Natural killer cell (primary cell): ENCODE results near the gene TMEM108. TPM values are rescaled to one million over a fixed set of nuclear protein-coding genes. Genes with fewer than 3 reads are reported as not detected.

Experiments used
- ATAC-seq, 3 donors: fragments of 150-1000 bp in 2 of 3; fragments of 200-7000 bp in 1 of 3; cut with Tn5 transposase; 1 replicate in 1 of 3; 2 replicates in 2 of 3; pipeline ENCODE4 v1.10.0; 2021; ENCODE audit warnings: mild to moderate bottlenecking in 2 of 3, moderate library complexity in 2 of 3
- DNase-seq, 2 donors: peaks; one replicate each; pipeline versions ENCODE4 v3.0.0 to v3.0.0-alpha.2; 2013 to 2021; ENCODE audit warnings: mixed read lengths in 1 of 2
- H3K27ac ChIP-seq: one replicate; pipeline ENCODE4 v1.5.1; 2013; ENCODE audit warnings: mild to moderate bottlenecking, low read length
- H3K27me3 ChIP-seq: one replicate; pipeline ENCODE4 v1.6.1; 2013; ENCODE audit warnings: low read length; ENCODE audit not compliant: control insufficient read depth, insufficient read depth
- H3K36me3 ChIP-seq: one replicate; pipeline ENCODE4 v1.6.1; 2013; ENCODE audit warnings: low read length; ENCODE audit not compliant: control insufficient read depth, insufficient read depth
- H3K4me1 ChIP-seq: one replicate; pipeline ENCODE4 v1.6.1; 2013; ENCODE audit warnings: low read length; ENCODE audit not compliant: control insufficient read depth, insufficient read depth
- H3K4me3 ChIP-seq: one replicate; pipeline ENCODE4 v1.5.1; 2013; ENCODE audit warnings: low read length
- H3K9me3 ChIP-seq: one replicate; pipeline ENCODE4 v1.6.1; 2013; ENCODE audit warnings: low read length; ENCODE audit not compliant: control insufficient read depth, insufficient read depth
- H3K27ac Mint-ChIP-seq, 2 donors: one replicate each; pipeline ENCODE4 v1.8.0; 2022; ENCODE audit warnings: mild to moderate bottlenecking in 2 of 2, mixed read lengths in 2 of 2, moderate library complexity in 1 of 2
- H3K27me3 Mint-ChIP-seq, 2 donors: one replicate each; pipeline ENCODE4 v1.8.0; 2022; ENCODE audit warnings: low read depth in 2 of 2, mixed read lengths in 2 of 2
- H3K36me3 Mint-ChIP-seq: one replicate; pipeline ENCODE4 v1.8.0; 2022; ENCODE audit warnings: mixed read lengths
- H3K4me1 Mint-ChIP-seq, 2 donors: one replicate each; pipeline ENCODE4 v1.8.0; 2022; ENCODE audit warnings: mixed read lengths in 2 of 2
- H3K4me3 Mint-ChIP-seq: one replicate; pipeline ENCODE4 v1.8.0; 2022; ENCODE audit warnings: mild to moderate bottlenecking, moderate library complexity, mixed read lengths
- H3K9me3 Mint-ChIP-seq, 2 donors: one replicate each; pipeline ENCODE4 v1.8.0; 2022; ENCODE audit warnings: mixed read lengths in 2 of 2
- CTCF ChIP-seq: fragments of 200-600 bp; IDR thresholded peaks from one replicate; pipeline ENCODE4 v1.8.0; 2022; ENCODE audit warnings: antibody characterized with exemption
- WGBS: methylation state at CpG from one replicate; pipeline ENCODE4 v1.1.7; 2013; ENCODE audit warnings: missing lambda C conversion rate; ENCODE audit not compliant: insufficient coverage; 5-methylcytosine and 5-hydroxymethylcytosine counted together
- intact Hi-C: fragments of 100-400 bp; cut with micrococcal nuclease; formaldehyde crosslinking; loops from one replicate; pipeline ENCODE4 v1.14.2; 2022
- total RNA-seq, 4 donors: library from RNA; stranded (reverse); fragments of 120-200 nt in 1 of 4; gene quantifications; one replicate each; pipeline versions ENCODE4 v1.2.3 to v1.2.4, GENCODE V29; 2013 to 2022

The TMEM108 gene
- total RNA-seq, 3 donors from 2014 or later (not counting 1 experiment from before 2014, with no cell fraction given) = not detected

- peaks cover 0 to 7% of the 10 kb centered on the region in 2 donors for H3K27me3 Mint-ChIP-seq
- Histone ChIP-seq H3K27ac (no peak overlapping the region), H3K9me3 (no peaks in the 10 kb centered on the region), H3K36me3 (no peaks in the 10 kb centered on the region), H3K4me3 (no peak overlapping the region), H3K27me3 (no peaks in the 10 kb centered on the region), H3K4me1 (no peaks in the 10 kb centered on the region)
- no peaks in the 10 kb centered on the region for H3K9me3 Mint-ChIP-seq
- intact Hi-C loops = no loop called here
- WGBS = 93% methylated on average over 2 of the region's 4 CpGs
- H3K4me1 Mint-ChIP-seq = no peaks in the 10 kb centered on the region
- H3K36me3 Mint-ChIP-seq = no peaks in the 10 kb centered on the region
- DNase-seq (no peak), ATAC-seq (no peak)
- no peak overlapping the region for H3K4me3 Mint-ChIP-seq
- no peak for TF ChIP-seq CTCF
- no peak overlapping the region for H3K27ac Mint-ChIP-seq
Observed at GRCh38 chr3:133354721-133355120, 316.5 kb downstream of the TMEM108 start.

GRCh38 chr3:133360476-133360875 lies 322.3 kb downstream of the TMEM108 start:
- H3K4me1 Mint-ChIP-seq = no peaks in the 10 kb centered on the region
- Histone ChIP-seq H3K4me3 (no peak overlapping the region), H3K9me3 (no peaks in the 10 kb centered on the region), H3K36me3 (no peaks in the 10 kb centered on the region), H3K4me1 (no peaks in the 10 kb centered on the region), H3K27me3 (no peaks in the 10 kb centered on the region), H3K27ac (no peak overlapping the region)
- no peak for TF ChIP-seq CTCF
- H3K27me3 Mint-ChIP-seq = peaks cover 0 to 3% of the 10 kb centered on the region in 2 donors
- intact Hi-C loops = no loop called here
- no peaks in the 10 kb centered on the region for H3K36me3 Mint-ChIP-seq
- WGBS = 90% methylated on average over 2 of the region's 2 CpGs
- DNase-seq = no peak
- no peak overlapping the region for H3K4me3 Mint-ChIP-seq
- ATAC-seq = no peak
- no peaks in the 10 kb centered on the region for H3K9me3 Mint-ChIP-seq
- H3K27ac Mint-ChIP-seq = no peak overlapping the region

DNA sequence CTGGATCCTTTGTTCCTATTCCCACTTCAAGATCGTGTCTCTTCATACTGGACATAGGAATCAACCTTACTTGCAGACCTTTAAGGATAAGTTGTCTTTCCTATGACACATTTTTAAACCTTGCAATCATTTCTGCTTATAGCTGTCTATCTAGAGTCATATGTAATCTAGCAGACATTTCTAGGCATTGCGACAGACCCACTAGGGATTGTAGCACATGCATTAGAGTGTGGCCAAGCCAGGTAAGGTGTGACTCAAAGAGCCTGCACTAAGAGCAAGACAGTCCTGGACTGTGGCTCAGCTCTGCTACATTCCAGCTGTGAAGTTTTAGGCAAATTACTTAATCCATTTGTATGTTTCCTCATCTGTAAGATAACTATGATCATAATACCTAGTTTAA lies 322.8 kb downstream of the TMEM108 start:
- no peaks in the 10 kb centered on the region for H3K4me1 ChIP-seq
- ATAC-seq = no peak
- no peaks in the 10 kb centered on the region for H3K27me3 ChIP-seq
- H3K9me3 ChIP-seq = no peaks in the 10 kb centered on the region
- intact Hi-C loops = no loop called here
- DNase-seq = no peak
- Mint-ChIP-seq H3K36me3 (no peaks in the 10 kb centered on the region), H3K27me3 (no peaks in the 10 kb centered on the region), H3K27ac (no peak overlapping the region), H3K4me1 (no peaks in the 10 kb centered on the region), H3K9me3 (no peaks in the 10 kb centered on the region), H3K4me3 (no peak overlapping the region)
- 94% methylated on average over 2 of the region's 2 CpGs for WGBS
- no peak overlapping the region for H3K4me3 ChIP-seq
- no peak overlapping the region for H3K27ac ChIP-seq
- H3K36me3 ChIP-seq = no peaks in the 10 kb centered on the region
- TF ChIP-seq CTCF = no peak

- no peaks in the 10 kb centered on the region for H3K4me1 Mint-ChIP-seq
Observed at GRCh38 chr3:133361435-133361834, 323.2 kb downstream of the TMEM108 start.

More at GRCh38 chr3:133361435-133361834, 323.2 kb downstream of the TMEM108 start:
- intact Hi-C loops = no loop called here
- ATAC-seq = no peak
- Mint-ChIP-seq H3K9me3 (no peaks in the 10 kb centered on the region), H3K27ac (no peak overlapping the region), H3K36me3 (no peaks in the 10 kb centered on the region), H3K4me3 (no peak overlapping the region), H3K27me3 (no peaks in the 10 kb centered on the region)
- Histone ChIP-seq H3K27me3 (no peaks in the 10 kb centered on the region), H3K27ac (no peak overlapping the region), H3K4me1 (no peaks in the 10 kb centered on the region), H3K9me3 (no peaks in the 10 kb centered on the region), H3K36me3 (no peaks in the 10 kb centered on the region), H3K4me3 (no peak overlapping the region)
- TF ChIP-seq CTCF = no peak
- no peak for DNase-seq
- WGBS = 72% methylated on average over 3 of the region's 4 CpGs
